Stomach (tissue), 4 donors: Measurements from ENCODE around the gene ANTXR2.

Experiments
- POLR2AphosphoS5 ChIP-seq, 3 donors: sonication (generic); formaldehyde crosslinking; IDR thresholded peaks; one replicate each; pipeline ENCODE4 v1.6.1; 2016; ENCODE audit warnings: antibody characterized with exemption in 3 of 3
- TF ChIP-seq, protein P1 (sequence below), 7 experiments: fragments of 450-650 bp in 4 of 7; fragments of 200-600 bp in 3 of 7; sonication (generic) in 3 of 7; IDR thresholded peaks; one replicate each; pipeline ENCODE4 v1.5.1; 2016 to 2019; ENCODE audit warnings: antibody characterized with exemption in 7 of 7, control low read depth in 2 of 7, mild to moderate bottlenecking in 1 of 7

DNA sequence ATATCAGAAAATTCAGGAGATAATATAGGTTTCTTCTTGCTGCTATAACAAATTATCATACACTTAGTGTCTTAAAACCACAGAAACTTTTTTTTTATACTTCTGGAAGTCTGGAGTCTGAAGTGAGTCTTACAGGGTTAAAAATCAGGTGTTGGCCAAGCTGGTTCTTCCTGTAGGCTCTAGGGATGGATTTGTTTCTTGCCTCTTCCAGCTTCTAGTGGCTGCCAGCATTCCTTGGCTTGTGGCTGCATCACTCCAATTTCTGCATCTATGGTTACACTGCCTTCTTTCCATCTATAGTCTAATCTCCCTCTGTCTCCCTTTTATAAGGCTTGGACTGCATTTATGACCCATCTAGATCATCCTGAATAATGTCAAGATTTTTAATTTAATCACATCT, 68.7 kb downstream of the ANTXR2 start:
- TF ChIP-seq, protein P1, sequence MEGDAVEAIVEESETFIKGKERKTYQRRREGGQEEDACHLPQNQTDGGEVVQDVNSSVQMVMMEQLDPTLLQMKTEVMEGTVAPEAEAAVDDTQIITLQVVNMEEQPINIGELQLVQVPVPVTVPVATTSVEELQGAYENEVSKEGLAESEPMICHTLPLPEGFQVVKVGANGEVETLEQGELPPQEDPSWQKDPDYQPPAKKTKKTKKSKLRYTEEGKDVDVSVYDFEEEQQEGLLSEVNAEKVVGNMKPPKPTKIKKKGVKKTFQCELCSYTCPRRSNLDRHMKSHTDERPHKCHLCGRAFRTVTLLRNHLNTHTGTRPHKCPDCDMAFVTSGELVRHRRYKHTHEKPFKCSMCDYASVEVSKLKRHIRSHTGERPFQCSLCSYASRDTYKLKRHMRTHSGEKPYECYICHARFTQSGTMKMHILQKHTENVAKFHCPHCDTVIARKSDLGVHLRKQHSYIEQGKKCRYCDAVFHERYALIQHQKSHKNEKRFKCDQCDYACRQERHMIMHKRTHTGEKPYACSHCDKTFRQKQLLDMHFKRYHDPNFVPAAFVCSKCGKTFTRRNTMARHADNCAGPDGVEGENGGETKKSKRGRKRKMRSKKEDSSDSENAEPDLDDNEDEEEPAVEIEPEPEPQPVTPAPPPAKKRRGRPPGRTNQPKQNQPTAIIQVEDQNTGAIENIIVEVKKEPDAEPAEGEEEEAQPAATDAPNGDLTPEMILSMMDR (IDR thresholded peaks at IDR 0.05) = no peak
- no peak for TF ChIP-seq POLR2AphosphoS5 (IDR thresholded peaks at IDR 0.05)
